Duodenal mucosa (tissue), 2 donors: ENCODE data around the gene KIF22.

Source experiments
- H3K27ac ChIP-seq: one replicate; pipeline ENCODE4 v1.7.0; 2013; ENCODE audit warnings: low read depth, low read length
- H3K27me3 ChIP-seq, 2 donors: one replicate each; pipeline ENCODE4 v1.7.0; 2013; ENCODE audit warnings: low read length in 2 of 2, control low read depth in 1 of 2; ENCODE audit not compliant: insufficient read depth in 2 of 2, control insufficient read depth in 1 of 2
- H3K36me3 ChIP-seq, 2 donors: one replicate each; pipeline ENCODE4 v1.7.0; 2013; ENCODE audit warnings: low read length in 2 of 2, control low read depth in 1 of 2; ENCODE audit not compliant: insufficient read depth in 2 of 2, control insufficient read depth in 1 of 2
- H3K4me1 ChIP-seq, 2 donors: one replicate each; pipeline ENCODE4 v1.7.0; 2013; ENCODE audit warnings: low read length in 2 of 2, control low read depth in 1 of 2; ENCODE audit not compliant: insufficient read depth in 2 of 2, control insufficient read depth in 1 of 2
- H3K4me3 ChIP-seq, 2 donors: one replicate each; pipeline ENCODE4 v1.7.0; 2013; ENCODE audit warnings: low read length in 2 of 2, low read depth in 1 of 2
- H3K9ac ChIP-seq, 2 donors: one replicate each; pipeline ENCODE4 v1.7.0; 2013; ENCODE audit warnings: low read length in 2 of 2, low read depth in 1 of 2
- H3K9me3 ChIP-seq, 2 donors: one replicate each; pipeline ENCODE4 v1.7.0; 2013; ENCODE audit warnings: low read length in 2 of 2, control low read depth in 1 of 2; ENCODE audit not compliant: control insufficient read depth in 1 of 2

KIF22 gene

DNA sequence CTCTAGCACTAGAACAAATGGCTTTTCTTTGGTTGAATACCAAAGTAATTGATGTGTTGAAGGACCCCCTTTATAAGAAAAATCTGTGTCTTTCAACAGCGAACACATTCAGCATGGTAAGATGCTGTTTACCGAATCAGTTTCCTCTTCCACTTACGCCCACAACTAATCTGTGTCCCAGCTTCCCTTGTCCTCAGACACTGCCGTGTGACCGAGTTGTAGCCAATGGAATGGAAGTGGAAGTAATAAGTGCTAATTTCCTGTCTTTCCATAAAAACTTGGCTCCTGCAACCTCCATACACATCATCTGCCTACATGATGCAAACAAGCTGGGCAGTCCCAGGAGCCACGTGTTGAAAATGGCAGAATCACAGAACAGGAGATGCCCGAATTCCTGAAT, 62.1 kb downstream of the KIF22 start:
- H3K4me3 ChIP-seq = no peak overlapping the region

DNA sequence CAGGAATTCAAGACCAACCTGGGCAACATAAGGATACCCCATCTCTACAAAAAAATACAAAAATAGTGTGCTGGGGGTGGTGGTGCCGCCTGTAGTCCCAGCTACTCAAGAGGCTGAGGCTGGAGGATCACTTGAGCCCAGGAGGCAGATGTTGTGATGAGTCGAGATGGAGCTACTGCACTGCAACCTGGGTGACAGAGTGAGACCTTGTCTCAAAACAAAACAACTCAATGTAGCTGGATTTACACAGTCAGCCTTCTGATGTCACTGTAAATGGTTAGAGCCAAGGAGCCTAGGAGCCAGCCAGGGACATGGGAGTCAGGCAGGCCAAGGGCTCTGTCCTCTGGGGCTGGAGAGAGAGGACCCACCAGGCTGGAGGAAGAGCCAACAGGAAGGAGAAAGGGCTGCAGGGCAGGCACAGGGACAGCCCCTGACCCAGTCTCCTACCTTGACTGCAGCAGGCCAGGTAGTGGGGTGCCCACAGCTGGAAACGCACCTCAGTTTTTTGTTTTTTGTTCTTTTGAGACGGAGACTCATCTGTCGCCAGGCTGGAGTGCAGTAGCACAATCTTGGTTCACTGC, 64.1 kb downstream of the KIF22 start:
- peaks cover 5 to 16% of the 10 kb centered on the region in 2 donors for H3K36me3 ChIP-seq
- peaks cover 0 to 5% of the 10 kb centered on the region in 2 donors for H3K4me1 ChIP-seq
- no peak overlapping the region for H3K4me3 ChIP-seq
- no peak overlapping the region for H3K9ac ChIP-seq
- no peak overlapping the region for H3K27ac ChIP-seq
- H3K9me3 ChIP-seq = no peaks in the 10 kb centered on the region
- no peaks in the 10 kb centered on the region for H3K27me3 ChIP-seq

More for the DNA sequence above, 62.1 kb downstream of the KIF22 start:
- Histone ChIP-seq H3K27ac (no peak overlapping the region), H3K9me3 (no peaks in the 10 kb centered on the region), H3K27me3 (no peaks in the 10 kb centered on the region), H3K9ac (no peak overlapping the region), H3K36me3 (peaks cover 0 to 17% of the 10 kb centered on the region in 2 donors), H3K4me1 (peaks cover 0 to 5% of the 10 kb centered on the region in 2 donors)
